Airway epithelial cell (primary cell): ENCODE data around the gene NPIPA1. TPM values are rescaled to one million over a fixed set of nuclear protein-coding genes. Genes with fewer than 3 reads are reported as not detected.

Source experiments
- total RNA-seq: library from RNA; depleted of rRNA; stranded (reverse); fragments of >200 nt; gene quantifications from 2 replicates; pipeline ENCODE4 v1.2.3, GENCODE V29; 2015

NPIPA1 gene
- 11.8 and 22.4 TPM in 2 replicates for total RNA-seq

DNA sequence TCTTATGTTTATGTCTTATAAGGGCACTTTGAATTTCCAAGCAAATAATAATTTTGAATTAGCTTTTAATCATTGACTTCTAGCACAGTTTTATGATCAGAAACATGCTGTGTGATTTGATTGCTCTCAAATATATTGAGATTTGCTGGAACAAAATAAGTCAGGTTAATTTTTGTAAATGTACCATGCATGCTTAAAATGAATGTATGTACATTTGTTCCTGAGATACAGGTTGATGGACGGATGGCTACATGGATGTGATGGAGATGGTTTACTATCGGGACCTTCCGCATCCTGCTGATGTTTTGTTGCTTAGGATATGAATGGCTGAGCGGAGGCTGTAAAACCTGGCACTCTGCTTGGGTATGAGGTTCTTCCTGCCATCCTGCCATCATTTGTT, at the start of gene NPIPA1:
Gene NPIPA1, plus strand, starts transcription at position 301 of the 400 bp plus-strand sequence. Its CDS starts 0 bp downstream, at position 301.

DNA sequence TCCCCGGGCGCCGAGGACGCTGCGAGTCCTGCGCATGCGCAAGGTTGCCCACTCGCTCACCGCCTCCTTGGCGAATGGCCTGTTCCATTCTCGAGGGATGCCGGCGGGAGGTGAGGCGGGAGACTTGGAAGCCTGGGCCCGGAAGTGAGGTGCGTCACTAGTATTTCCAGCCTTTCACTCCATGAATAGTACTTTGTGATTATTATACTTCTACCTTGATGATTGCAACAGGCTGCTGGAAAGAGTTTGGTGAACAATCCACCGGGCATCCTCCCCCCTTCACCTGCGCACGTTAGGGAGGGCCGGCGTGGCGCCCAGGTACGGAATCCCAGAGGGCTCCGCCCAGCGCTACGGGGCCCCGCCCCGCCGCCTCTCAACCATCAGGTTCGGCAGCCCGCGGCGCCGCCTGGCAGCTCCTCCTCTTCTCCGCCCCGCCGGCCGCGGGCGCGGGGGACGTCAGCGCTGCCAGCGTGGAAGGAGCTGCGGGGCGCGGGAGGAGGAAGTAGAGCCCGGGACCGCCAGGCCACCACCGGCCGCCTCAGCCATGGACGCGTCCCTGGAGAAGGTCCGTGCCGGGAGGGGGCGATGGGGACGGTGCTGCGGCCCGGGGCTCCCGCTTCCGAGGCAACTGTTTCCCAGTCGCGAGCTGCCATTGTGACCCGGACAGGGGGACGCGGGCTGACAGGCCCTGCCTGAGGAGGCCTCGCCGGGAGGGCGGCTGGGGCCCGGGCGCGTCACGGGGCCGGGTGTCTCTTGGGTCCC, 37.6 kb downstream of the NPIPA1 start, which contains the start of gene PDXDC1:
Gene PDXDC1, plus strand, starts transcription at position 371 of the 762 bp plus-strand sequence. Its CDS starts 174 bp downstream, at position 545.

Other genes with a start within 250 kb of the NPIPA1 start
- gene PLA2G10, start 243.1 kb upstream of the NPIPA1 start, total RNA-seq = not detected in 2 replicates
- gene NPIPA3, start 234.0 kb upstream of the NPIPA1 start, total RNA-seq = not detected in 2 replicates
- gene NPIPA2, start 194.9 kb upstream of the NPIPA1 start, total RNA-seq = not detected in 2 replicates
- gene NOMO1, start 103.7 kb upstream of the NPIPA1 start, total RNA-seq = 80.8 and 106 TPM in 2 replicates
- 41.2 and 46.3 TPM in 2 replicates for gene PDXDC1, start 37.6 kb downstream of the NPIPA1 start, total RNA-seq
- 38.7 and 84.1 TPM in 2 replicates for gene NTAN1, start 118.6 kb downstream of the NPIPA1 start, total RNA-seq
- 26.5 and 34.1 TPM in 2 replicates for gene RRN3, start 156.8 kb downstream of the NPIPA1 start, total RNA-seq